ENCODE measurements around the gene MTRR.

DNA sequence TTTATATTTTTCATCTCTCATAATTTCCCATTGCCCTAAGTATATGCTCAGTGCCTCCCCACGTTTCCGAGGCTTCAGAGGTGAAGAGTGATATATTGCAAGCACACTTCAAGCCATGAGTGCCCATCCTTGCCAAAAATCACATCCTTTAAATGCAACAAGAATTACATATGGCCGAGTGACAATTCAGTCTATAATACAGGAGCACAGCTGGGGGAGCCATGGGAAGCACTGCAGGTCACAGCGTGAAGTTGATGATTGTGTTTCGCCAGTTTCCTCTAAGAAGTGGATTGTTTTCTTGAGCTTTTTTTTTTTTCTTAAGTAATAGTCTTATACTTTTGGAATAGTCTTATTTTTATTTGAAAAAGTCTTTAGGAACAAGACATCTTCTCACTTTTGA lies 61.1 kb downstream of the MTRR start:
- TF ChIP-seq, protein P1, sequence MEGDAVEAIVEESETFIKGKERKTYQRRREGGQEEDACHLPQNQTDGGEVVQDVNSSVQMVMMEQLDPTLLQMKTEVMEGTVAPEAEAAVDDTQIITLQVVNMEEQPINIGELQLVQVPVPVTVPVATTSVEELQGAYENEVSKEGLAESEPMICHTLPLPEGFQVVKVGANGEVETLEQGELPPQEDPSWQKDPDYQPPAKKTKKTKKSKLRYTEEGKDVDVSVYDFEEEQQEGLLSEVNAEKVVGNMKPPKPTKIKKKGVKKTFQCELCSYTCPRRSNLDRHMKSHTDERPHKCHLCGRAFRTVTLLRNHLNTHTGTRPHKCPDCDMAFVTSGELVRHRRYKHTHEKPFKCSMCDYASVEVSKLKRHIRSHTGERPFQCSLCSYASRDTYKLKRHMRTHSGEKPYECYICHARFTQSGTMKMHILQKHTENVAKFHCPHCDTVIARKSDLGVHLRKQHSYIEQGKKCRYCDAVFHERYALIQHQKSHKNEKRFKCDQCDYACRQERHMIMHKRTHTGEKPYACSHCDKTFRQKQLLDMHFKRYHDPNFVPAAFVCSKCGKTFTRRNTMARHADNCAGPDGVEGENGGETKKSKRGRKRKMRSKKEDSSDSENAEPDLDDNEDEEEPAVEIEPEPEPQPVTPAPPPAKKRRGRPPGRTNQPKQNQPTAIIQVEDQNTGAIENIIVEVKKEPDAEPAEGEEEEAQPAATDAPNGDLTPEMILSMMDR (conservative IDR thresholded peaks at IDR 0.05; ENCODE audit: low read depth, low read length): no peak
- TF ChIP-seq EZH2 (IDR thresholded peaks at IDR 0.05; ENCODE audit: borderline replicate concordance, low read depth, low read length, poor library complexity, severe bottlenecking): no peak
